ENCODE data around the gene CALHM1. TPM values are rescaled to one million over a fixed set of nuclear protein-coding genes. Genes with fewer than 3 reads are reported as not detected.

CALHM1 gene
- total and polyA plus RNA-seq, 2 experiments from 2014 or later = 0.11 TPM; not detected in 1

GRCh38 chr10:103500481-103500880, 41.8 kb upstream of the CALHM1 start:
- H3K27me3 Mint-ChIP-seq (ENCODE audit: insufficient read depth, low read depth, poor library complexity) = peaks cover 4% of the 10 kb centered on the region
- H3K36me3 Mint-ChIP-seq (ENCODE audit: low read depth) = no peaks in the 10 kb centered on the region
- Histone ChIP-seq H3K36me3 (ENCODE audit: insufficient read depth) (no peaks in the 10 kb centered on the region), H3K27me3 (ENCODE audit: insufficient read depth) (peaks cover 20% of the 10 kb centered on the region), H3K9me2 (ENCODE audit: insufficient read depth) (no peaks in the 10 kb centered on the region), H4K20me1 (replicated peaks; ENCODE audit: insufficient read depth) (no peaks in the 10 kb centered on the region), H3K4me1 (ENCODE audit: insufficient read depth) (no peaks in the 10 kb centered on the region), H3K27ac (ENCODE audit: low read depth) (no peak overlapping the region), H3K4me2 (no peak overlapping the region), H2AFZ (no peak overlapping the region), H3F3A (replicated peaks; ENCODE audit: low read depth) (no peaks in the 10 kb centered on the region), H3K79me2 (replicated peaks; ENCODE audit: insufficient read depth) (no peaks in the 10 kb centered on the region), H3K4me3 (no peak overlapping the region)
- no peaks in the 10 kb centered on the region; the same call in 2 of the 3 replicates for H3K9me3 Mint-ChIP-seq
- DNase-seq (ENCODE audit: low spot score) = no peak
- H3K27ac Mint-ChIP-seq = no peak overlapping the region
- ATAC-seq = no peak
- H3K4me1 Mint-ChIP-seq = peaks cover 4% of the 10 kb centered on the region; the same call in 2 of the 3 replicates
- TF ChIP-seq CTCF (conservative IDR thresholded peaks at IDR 0.05; ENCODE audit: low read depth in 2 of 2) (no peak), EZH2 (IDR thresholded peaks at IDR 0.05; ENCODE audit: low read depth, unreplicated experiment) (no peak), EZH2phosphoT487 (IDR thresholded peaks at IDR 0.05; ENCODE audit: unreplicated experiment) (no peak), JUNB (IDR thresholded peaks at IDR 0.05; ENCODE audit: unreplicated experiment) (no peak), STAT1 (IDR thresholded peaks at IDR 0.05; ENCODE audit: unreplicated experiment) (no peak), POLR2AphosphoS5 (IDR thresholded peaks at IDR 0.05; ENCODE audit: low read depth) (no peak), ZNF331 (CRISPR knock-in tag; IDR thresholded peaks at IDR 0.05; ENCODE audit: low read depth) (no peak), ETS1 (IDR thresholded peaks at IDR 0.05) (no peak), NANOG (IDR thresholded peaks at IDR 0.05; ENCODE audit: borderline replicate concordance) (no peak), ZNF114 (CRISPR knock-in tag; IDR thresholded peaks at IDR 0.05) (no peak), CREB1 (CRISPR knock-in tag; IDR thresholded peaks at IDR 0.05; ENCODE audit: low read depth) (no peak), ZNF462 (CRISPR knock-in tag; IDR thresholded peaks at IDR 0.05) (no peak)
- TF ChIP-seq, protein P1, sequence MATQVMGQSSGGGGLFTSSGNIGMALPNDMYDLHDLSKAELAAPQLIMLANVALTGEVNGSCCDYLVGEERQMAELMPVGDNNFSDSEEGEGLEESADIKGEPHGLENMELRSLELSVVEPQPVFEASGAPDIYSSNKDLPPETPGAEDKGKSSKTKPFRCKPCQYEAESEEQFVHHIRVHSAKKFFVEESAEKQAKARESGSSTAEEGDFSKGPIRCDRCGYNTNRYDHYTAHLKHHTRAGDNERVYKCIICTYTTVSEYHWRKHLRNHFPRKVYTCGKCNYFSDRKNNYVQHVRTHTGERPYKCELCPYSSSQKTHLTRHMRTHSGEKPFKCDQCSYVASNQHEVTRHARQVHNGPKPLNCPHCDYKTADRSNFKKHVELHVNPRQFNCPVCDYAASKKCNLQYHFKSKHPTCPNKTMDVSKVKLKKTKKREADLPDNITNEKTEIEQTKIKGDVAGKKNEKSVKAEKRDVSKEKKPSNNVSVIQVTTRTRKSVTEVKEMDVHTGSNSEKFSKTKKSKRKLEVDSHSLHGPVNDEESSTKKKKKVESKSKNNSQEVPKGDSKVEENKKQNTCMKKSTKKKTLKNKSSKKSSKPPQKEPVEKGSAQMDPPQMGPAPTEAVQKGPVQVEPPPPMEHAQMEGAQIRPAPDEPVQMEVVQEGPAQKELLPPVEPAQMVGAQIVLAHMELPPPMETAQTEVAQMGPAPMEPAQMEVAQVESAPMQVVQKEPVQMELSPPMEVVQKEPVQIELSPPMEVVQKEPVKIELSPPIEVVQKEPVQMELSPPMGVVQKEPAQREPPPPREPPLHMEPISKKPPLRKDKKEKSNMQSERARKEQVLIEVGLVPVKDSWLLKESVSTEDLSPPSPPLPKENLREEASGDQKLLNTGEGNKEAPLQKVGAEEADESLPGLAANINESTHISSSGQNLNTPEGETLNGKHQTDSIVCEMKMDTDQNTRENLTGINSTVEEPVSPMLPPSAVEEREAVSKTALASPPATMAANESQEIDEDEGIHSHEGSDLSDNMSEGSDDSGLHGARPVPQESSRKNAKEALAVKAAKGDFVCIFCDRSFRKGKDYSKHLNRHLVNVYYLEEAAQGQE (IDR thresholded peaks at IDR 0.05; ENCODE audit: unreplicated experiment) = no peak
- H3K4me3 Mint-ChIP-seq = no peak overlapping the region
